GM19397 (cell line): ENCODE data around the gene SMC1A.
A peak's percentile ranks its signal among the peaks of the same experiment; 100 is the strongest.
"Not testable (repeated sequence)": the region's sequence is repeated elsewhere in the genome, so short reads cannot be mapped to it uniquely, and the experiment has no call there.

ENCODE experiments used
- ATAC-seq: cut with Tn5 transposase; IDR thresholded peaks from one replicate; pipeline ENCODE4 v1.9.1; 2021; ENCODE audit warnings: mild to moderate bottlenecking, moderate library complexity; ENCODE audit not compliant: unreplicated experiment

The SMC1A gene

GRCh38 chrX:53422086-53422860 is at the start of gene SMC1A:
SMC1A (minus strand) TSS chrX:53422654; CDS start chrX:53422600, 54 bp downstream.
- peak; percentile 89 for ATAC-seq

- ATAC-seq, result no peak
These were observed 48.9 kb upstream of the SMC1A start for GRCh38 chrX:53471346-53471745.

- ATAC-seq, result not testable (repeated sequence)
These were observed 46.2 kb upstream of the SMC1A start for GRCh38 chrX:53468659-53469058.

GRCh38 chrX:53458082-53458481 is 35.6 kb upstream of the SMC1A start:
- no peak for ATAC-seq

GRCh38 chrX:53456254-53456653 is 33.8 kb upstream of the SMC1A start:
- no peak for ATAC-seq

DNA sequence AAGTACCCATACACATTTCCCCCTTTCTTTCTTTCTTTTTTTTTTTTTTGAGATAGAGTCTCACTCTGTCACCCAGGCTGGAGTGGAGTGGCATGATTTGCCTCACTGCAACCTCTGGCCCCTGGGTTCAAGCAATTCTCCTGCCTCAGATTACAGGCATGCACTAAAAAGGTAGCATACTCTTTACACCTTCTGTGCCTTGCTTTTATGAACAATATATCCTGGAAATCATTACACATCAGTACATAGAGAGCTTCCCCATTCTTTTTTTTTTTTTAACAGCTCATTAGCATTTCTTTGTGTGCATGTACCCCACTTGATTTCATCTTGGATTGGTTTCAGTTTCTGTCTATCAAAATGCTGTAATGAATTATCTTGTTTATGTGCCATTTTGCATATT is 30.4 kb upstream of the SMC1A start:
- no peak for ATAC-seq

DNA sequence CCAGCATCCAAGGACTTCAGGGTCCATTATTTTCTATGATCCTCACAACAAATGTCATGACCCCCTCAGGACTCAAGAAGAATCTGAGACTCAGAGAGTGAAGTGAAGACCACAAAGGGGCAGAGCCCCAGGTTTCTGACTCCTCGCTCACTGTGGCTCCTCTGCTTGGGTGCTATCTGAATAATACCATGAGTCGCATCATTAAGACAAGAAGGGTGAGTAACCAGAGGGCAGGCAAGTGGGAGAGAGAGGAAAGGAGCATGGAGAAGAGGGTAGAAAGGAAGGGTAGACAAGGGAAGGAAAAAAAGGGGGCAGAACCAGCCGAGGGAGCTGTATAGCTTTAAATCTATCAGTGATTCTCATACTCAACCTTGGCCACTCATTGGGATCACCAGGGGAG is 27.2 kb upstream of the SMC1A start:
- no peak for ATAC-seq

DNA sequence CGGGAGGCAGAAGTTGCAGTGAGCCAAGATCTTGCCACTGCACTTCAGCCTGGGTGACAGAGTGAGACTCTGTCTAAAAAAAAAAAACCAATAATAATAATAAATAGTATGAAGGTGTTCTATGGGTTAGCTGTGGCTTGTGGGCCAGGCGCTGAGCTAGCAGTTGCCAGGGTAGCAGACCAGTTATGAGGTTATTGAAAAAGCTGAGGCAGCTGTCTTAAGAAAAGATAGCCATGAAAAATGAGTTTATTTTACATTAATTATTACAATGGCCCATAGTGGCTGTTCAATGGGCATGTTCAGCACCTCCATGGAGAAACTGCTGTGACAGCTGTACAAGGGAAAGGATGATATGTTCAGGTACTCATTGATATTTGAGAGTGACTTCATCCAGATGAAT is 25.0 kb upstream of the SMC1A start:
- ATAC-seq, result no peak

DNA sequence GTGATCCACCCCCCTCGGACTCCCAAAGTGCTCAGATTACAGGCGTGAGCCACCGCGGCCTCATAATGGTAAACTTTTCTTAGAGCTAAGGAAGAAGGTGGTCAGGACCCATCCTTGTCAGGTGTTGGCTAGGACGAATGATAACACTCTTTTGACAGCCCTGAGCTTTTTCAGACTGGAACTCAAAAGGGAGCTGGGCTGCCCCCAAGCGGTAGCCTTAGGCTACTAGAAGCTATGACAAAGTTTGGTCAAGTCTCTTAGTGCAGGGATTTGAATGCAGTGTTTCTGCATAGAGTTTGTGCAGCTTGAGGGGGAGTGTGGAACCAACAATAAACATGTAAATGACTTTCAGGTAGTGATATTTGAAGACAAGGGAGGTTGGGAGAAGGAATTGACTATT is 23.5 kb upstream of the SMC1A start:
- ATAC-seq, result no peak

GRCh38 chrX:53442322-53442631 is 19.8 kb upstream of the SMC1A start:
- no peak for ATAC-seq

DNA sequence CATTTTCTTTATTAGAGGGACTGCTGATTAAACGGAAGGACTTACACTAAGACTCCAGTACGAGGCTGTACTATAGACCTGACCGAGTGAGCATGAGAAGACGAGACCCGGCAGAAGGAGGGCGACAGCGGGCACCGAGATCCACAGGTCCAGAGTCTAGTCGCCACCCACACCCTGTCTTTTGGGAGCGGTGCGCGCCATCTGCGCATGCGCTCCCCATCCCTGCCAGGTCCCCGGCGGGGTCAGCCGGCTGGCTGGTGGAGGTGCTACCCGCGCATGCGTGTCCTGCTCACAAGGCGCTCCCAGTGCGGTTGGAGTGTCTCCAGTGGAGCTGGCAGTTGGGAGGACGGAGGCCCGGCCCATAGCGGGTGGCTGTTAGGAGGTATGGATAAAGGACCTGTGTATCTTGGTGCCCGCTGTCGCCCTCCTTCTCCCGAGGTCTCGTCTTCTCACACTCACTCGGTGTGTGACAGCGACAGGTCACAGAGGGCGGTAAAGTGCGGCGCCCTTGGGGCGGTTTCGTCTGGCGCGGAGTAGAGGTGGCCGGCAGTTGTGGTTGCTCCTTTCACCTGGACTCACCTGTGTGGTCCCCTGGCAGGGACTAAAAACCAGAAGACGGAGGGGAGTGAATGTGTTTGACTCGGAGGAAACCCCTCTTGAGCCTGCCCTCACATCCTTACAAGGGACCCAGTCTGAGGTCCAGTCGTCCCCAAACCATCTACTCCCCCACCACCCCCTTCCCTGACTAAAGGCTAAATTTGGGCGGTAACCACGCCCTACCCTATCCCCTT is 19.3 kb upstream of the SMC1A start:
- ATAC-seq, result peak; percentile 82

GRCh38 chrX:53440621-53441517 is 18.4 kb upstream of the SMC1A start:
- ATAC-seq, result no peak

GRCh38 chrX:53440101-53440500 is 17.6 kb upstream of the SMC1A start:
- no peak for ATAC-seq

- no peak for ATAC-seq
These were observed 16.4 kb upstream of the SMC1A start for GRCh38 chrX:53438832-53439230.

DNA sequence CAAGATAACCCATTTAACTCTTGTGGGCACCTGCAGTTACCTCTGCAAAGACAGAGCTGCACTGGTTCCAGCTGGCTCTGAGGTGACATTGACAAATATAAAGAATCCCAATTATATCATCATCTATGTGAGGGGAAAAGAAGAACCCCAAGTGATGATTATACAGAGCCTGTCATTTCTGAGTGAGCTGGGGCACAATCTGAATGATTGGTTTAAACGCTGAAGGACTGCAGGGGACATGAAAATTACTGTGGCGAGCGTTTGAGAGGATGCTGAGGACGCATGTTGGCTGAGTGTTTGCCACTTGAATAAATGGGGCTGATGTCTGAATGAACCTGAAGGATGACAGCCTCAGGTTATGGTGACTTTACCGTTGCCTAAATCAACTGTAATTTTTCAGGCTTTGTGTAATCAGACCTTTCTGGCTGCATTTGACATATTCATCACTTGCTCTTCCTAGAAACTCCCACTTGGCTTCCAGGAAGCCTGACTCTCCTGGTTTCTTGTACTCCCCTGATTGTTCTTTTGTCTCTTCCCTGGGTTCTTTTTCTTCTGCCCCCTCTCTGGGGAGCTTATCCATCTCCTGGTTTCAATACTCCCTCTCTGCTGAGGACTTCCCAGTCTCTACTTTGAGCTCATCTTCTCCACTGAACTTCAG is 15.8 kb upstream of the SMC1A start:
- no peak for ATAC-seq

GRCh38 chrX:53437206-53437605 is 14.8 kb upstream of the SMC1A start:
- no peak for ATAC-seq

- peak; percentile 58 for ATAC-seq
These were observed 13.5 kb upstream of the SMC1A start for GRCh38 chrX:53435997-53436396.

- ATAC-seq, result peak; percentile 97
These were observed 11.5 kb upstream of the SMC1A start, which contains the start of gene HSD17B10 for GRCh38 chrX:53433651-53434639. HSD17B10 (minus strand) TSS chrX:53434370; CDS start chrX:53434345, 25 bp downstream.

- ATAC-seq, result no peak
These were observed 7.8 kb upstream of the SMC1A start for GRCh38 chrX:53430231-53430630.

DNA sequence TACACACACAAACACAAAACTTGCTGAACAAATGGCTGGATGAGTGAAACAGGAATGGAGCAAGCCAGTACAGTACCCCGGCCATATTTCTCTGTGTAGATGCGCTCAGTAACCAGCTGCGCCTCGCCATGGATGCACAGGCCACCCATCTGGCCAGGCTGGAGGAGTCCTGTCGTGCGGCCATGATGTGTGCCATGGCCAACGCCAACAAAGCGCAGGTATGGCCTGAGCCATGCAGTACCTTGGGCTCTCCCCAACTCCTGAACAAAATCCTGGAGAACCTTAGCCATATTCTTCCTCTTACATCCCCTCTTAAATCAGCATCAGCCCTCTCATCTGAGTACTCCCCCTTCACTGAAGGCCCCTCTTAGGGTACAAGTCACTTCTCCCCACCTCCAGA is 7.3 kb upstream of the SMC1A start:
- no peak for ATAC-seq
